HCT116 (cell line): ENCODE results near the gene MOGAT3. TPM values are rescaled to one million over a fixed set of nuclear protein-coding genes. Genes with fewer than 3 reads are reported as not detected.

ENCODE experiments used
- ATAC-seq: fragments of 200-7000 bp; cut with Tn5 transposase; 2 replicates; pipeline ENCODE4 v1.9.1; 2020; ENCODE audit warnings: mild to moderate bottlenecking, moderate library complexity
- BruUV-seq: library from RNA; stranded (reverse); fragments of 400-500 nt; replicated peaks from 2 replicates; lab custom pipeline; 2021; lab: Mats Ljungman, UMichigan
- CTCF ChIA-PET: fragments of 300-600 bp; sonication (Branson Sonifier 250); formaldehyde crosslinking; loops from one replicate; lab custom pipeline; 2021; ENCODE audit warnings: antibody characterized with exemption; lab: Charles Lee
- POLR2A ChIA-PET: fragments of 300-600, 350-600 bp; sonication (Branson Sonifier 250); formaldehyde crosslinking; loops from one replicate; lab custom pipeline; 2021; ENCODE audit warnings: antibody characterized with exemption; lab: Charles Lee
- RAD21 ChIA-PET, 2 experiments: fragments of 300-600 bp; sonication (Branson Sonifier 250); formaldehyde crosslinking; loops; one replicate each; lab custom pipeline; 2023; ENCODE audit warnings: low total read pairs in 2 of 2; ENCODE audit not compliant: uncharacterized antibody in 2 of 2, unreplicated experiment in 2 of 2, low non-redundant PET in 1 of 2; lab: Charles Lee
- DNase-seq: peaks from one replicate; pipeline ENCODE4 v3.0.0-alpha.2; 2010; ENCODE audit warnings: low read depth, low spot score
- H2AFZ ChIP-seq: fragments of 200-600 bp; shearing (Covaris generic), sonication (generic); 2 replicates; pipeline ENCODE4 v1.6.1; 2017; ENCODE audit warnings: low read depth, mixed run types, mixed read lengths, antibody characterized with exemption, low read length; ENCODE audit not compliant: poor library complexity, severe bottlenecking
- H3K27ac ChIP-seq: 2 replicates; pipeline ENCODE4 v1.5.1; 2012; ENCODE audit warnings: low read depth, low read length
- H3K27me3 ChIP-seq: fragments of 200-600 bp; sonication (generic); 2 replicates; pipeline ENCODE4 v1.6.1; 2016; ENCODE audit warnings: mixed run types, low read length, mixed read lengths; ENCODE audit not compliant: insufficient read depth
- H3K36me3 ChIP-seq, 2 experiments: fragments of 200-500 bp in 1 of 2; fragments of 200-600 bp in 1 of 2; sonication (Bioruptor generic) in 1 of 2; sonication (generic) in 1 of 2; 2 replicates each; pipeline versions ENCODE4 v1.5.1 to v1.6.1; 2014 to 2016; ENCODE audit warnings: low read length in 2 of 2, inconsistent platforms in 1 of 2, mixed read lengths in 1 of 2, mixed run types in 1 of 2; ENCODE audit not compliant: insufficient read depth in 2 of 2, control insufficient read depth in 1 of 2
- H3K4me1 ChIP-seq, 2 experiments: fragments of 200-600 bp in 1 of 2; sonication (generic) in 1 of 2; 2 replicates each; pipeline versions ENCODE4 v1.5.1 to v1.6.1; 2012 to 2017; ENCODE audit warnings: low read length in 2 of 2, inconsistent platforms in 1 of 2, mild to moderate bottlenecking in 1 of 2, mixed read lengths in 1 of 2, mixed run types in 1 of 2, moderate library complexity in 1 of 2; ENCODE audit not compliant: insufficient read depth in 2 of 2, control insufficient read depth in 1 of 2
- H3K4me2 ChIP-seq: fragments of 200-600 bp; sonication (generic); 2 replicates; pipeline ENCODE4 v1.6.1; 2017; ENCODE audit warnings: mixed run types, low read length, mixed read lengths
- H3K4me3 ChIP-seq, 2 experiments: fragments of 200-600 bp in 1 of 2; sonication (generic) in 1 of 2; replicated peaks in 1 of 2; 2 replicates each; pipeline ENCODE4 v1.5.1; 2011 to 2016; ENCODE audit warnings: low read length in 2 of 2, control low read depth in 1 of 2, low read depth in 1 of 2, mild to moderate bottlenecking in 1 of 2, mixed read lengths in 1 of 2, mixed run types in 1 of 2
- H3K79me2 ChIP-seq: fragments of 200-600 bp; sonication (generic); 2 replicates; pipeline ENCODE4 v1.6.1; 2017; ENCODE audit warnings: mild to moderate bottlenecking, mixed run types, low read length, moderate library complexity, mixed read lengths; ENCODE audit not compliant: insufficient read depth
- H3K9ac ChIP-seq: fragments of 200-600 bp; sonication (generic); 2 replicates; pipeline ENCODE4 v1.6.1; 2016; ENCODE audit warnings: low read length, mixed read lengths
- H3K9me2 ChIP-seq: fragments of 200-600 bp; sonication (generic), shearing (Covaris generic); 2 replicates; pipeline ENCODE4 v1.6.1; 2017; ENCODE audit warnings: mixed run types, mild to moderate bottlenecking, moderate library complexity; ENCODE audit not compliant: insufficient read depth
- H3K9me3 ChIP-seq, 2 experiments: fragments of 200-500 bp in 1 of 2; fragments of 200-600 bp in 1 of 2; sonication (Bioruptor generic) in 1 of 2; sonication (generic) in 1 of 2; 2 replicates each; pipeline ENCODE4 v1.6.1; 2014 to 2017; ENCODE audit warnings: low read length in 2 of 2, mixed read lengths in 2 of 2, inconsistent platforms in 1 of 2, low read depth in 1 of 2, mild to moderate bottlenecking in 1 of 2, mixed run types in 1 of 2, moderate library complexity in 1 of 2; ENCODE audit not compliant: control insufficient read depth in 1 of 2, insufficient read depth in 1 of 2
- H4K20me1 ChIP-seq: fragments of 200-600 bp; sonication (generic), shearing (Covaris generic); 2 replicates; pipeline ENCODE4 v1.6.1; 2017; ENCODE audit warnings: mixed run types, mild to moderate bottlenecking, moderate library complexity; ENCODE audit not compliant: insufficient read depth
- CEBPB ChIP-seq: IDR thresholded peaks from 2 replicates; pipeline ENCODE4 v1.6.1; 2012; ENCODE audit warnings: low read depth
- CTCF ChIP-seq, 3 experiments: fragments of 200-600 bp in 1 of 3; sonication (generic) in 1 of 3; IDR thresholded peaks in 2 of 3; conservative IDR thresholded peaks in 1 of 3; 2 replicates each; pipeline ENCODE4 v1.5.1; 2012 to 2017; ENCODE audit warnings: low read depth in 2 of 3, low read length in 2 of 3, antibody characterized with exemption in 1 of 3, borderline replicate concordance in 1 of 3, control low read depth in 1 of 3, mild to moderate bottlenecking in 1 of 3, mixed read lengths in 1 of 3, mixed run types in 1 of 3, moderate library complexity in 1 of 3; ENCODE audit not compliant: insufficient read depth in 1 of 3
- FOSL1 ChIP-seq: IDR thresholded peaks from 2 replicates; pipeline ENCODE4 v1.6.1; 2012; ENCODE audit warnings: low read depth
- JUND ChIP-seq: IDR thresholded peaks from 2 replicates; pipeline ENCODE4 v1.6.1; 2012
- POLR2AphosphoS5 ChIP-seq: IDR thresholded peaks from 2 replicates; pipeline ENCODE4 v1.6.1; 2011; ENCODE audit warnings: mild to moderate bottlenecking, low read depth, low read length, moderate library complexity
- SRF ChIP-seq: IDR thresholded peaks from 2 replicates; pipeline ENCODE4 v1.6.1; 2012; ENCODE audit warnings: low read depth
- TCF7L2 ChIP-seq: IDR thresholded peaks from 2 replicates; pipeline ENCODE4 v1.7.0; 2011; ENCODE audit warnings: borderline replicate concordance, inconsistent platforms; ENCODE audit not compliant: insufficient read depth, insufficient read length; ENCODE audit errors: extremely low read depth
- YY1 ChIP-seq: IDR thresholded peaks from 2 replicates; pipeline ENCODE4 v1.6.1; 2011; ENCODE audit warnings: low read length, low read depth, moderate library complexity, mild to moderate bottlenecking; ENCODE audit not compliant: insufficient replicate concordance; ENCODE audit errors: extremely low read depth
- ZNF274 ChIP-seq: fragments of 200-500 bp; sonication (Bioruptor generic); IDR thresholded peaks from 2 replicates; pipeline ENCODE4 v1.6.1; 2014; ENCODE audit warnings: mild to moderate bottlenecking, low read depth, low read length, inconsistent platforms
- intact Hi-C: fragments of 100-400 bp; cut with micrococcal nuclease; formaldehyde crosslinking; loops from 2 replicates; pipeline ENCODE4 v1.10.0; 2022
- total RNA-seq: library from RNA; stranded (reverse); gene quantifications from one replicate; pipeline ENCODE4 v1.2.1, GENCODE V29; 2021; ENCODE audit not compliant: unreplicated experiment
- TF ChIP-seq, protein P1 (sequence below): IDR thresholded peaks from 2 replicates; pipeline ENCODE4 v1.6.1; 2012; ENCODE audit warnings: low read depth
- TF ChIP-seq, protein P2 (sequence below): IDR thresholded peaks from 2 replicates; pipeline ENCODE4 v1.6.1; 2012

Gene MOGAT3
- total RNA-seq, 1 experiment from 2014 or later: not detected

DNA sequence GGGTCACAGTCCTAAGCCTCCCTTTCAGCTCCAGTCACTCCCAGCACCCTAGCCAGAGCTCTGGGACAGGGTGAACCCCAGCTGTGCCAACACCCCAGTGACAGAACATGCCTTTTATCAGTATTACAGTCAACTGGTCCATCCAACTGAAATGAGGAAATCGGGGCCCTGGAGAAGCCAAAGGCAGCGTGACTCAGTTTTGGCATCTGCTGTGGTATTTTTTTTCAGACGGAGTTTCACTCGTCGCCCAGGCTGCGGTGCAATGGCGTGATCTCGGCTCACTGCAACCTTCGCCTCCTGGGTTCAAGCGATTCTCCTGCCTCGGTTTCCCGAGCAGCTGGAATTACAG is 40.2 kb upstream of the MOGAT3 start:
- POLR2A ChIA-PET: no interaction called here
- no peak overlapping the region for H3K4me2 ChIP-seq

More for the DNA sequence above, 40.2 kb upstream of the MOGAT3 start:
- CTCF ChIA-PET: no interaction called here
- Histone ChIP-seq H2AFZ (no peak overlapping the region), H3K9ac (no peak overlapping the region), H3K4me3 (no peak overlapping the region), H3K27me3 (no peaks in the 10 kb centered on the region)
- no peak for TF ChIP-seq POLR2AphosphoS5
- TF ChIP-seq ZNF274: no peak
- TF ChIP-seq CEBPB: no peak
- TF ChIP-seq, protein P1, sequence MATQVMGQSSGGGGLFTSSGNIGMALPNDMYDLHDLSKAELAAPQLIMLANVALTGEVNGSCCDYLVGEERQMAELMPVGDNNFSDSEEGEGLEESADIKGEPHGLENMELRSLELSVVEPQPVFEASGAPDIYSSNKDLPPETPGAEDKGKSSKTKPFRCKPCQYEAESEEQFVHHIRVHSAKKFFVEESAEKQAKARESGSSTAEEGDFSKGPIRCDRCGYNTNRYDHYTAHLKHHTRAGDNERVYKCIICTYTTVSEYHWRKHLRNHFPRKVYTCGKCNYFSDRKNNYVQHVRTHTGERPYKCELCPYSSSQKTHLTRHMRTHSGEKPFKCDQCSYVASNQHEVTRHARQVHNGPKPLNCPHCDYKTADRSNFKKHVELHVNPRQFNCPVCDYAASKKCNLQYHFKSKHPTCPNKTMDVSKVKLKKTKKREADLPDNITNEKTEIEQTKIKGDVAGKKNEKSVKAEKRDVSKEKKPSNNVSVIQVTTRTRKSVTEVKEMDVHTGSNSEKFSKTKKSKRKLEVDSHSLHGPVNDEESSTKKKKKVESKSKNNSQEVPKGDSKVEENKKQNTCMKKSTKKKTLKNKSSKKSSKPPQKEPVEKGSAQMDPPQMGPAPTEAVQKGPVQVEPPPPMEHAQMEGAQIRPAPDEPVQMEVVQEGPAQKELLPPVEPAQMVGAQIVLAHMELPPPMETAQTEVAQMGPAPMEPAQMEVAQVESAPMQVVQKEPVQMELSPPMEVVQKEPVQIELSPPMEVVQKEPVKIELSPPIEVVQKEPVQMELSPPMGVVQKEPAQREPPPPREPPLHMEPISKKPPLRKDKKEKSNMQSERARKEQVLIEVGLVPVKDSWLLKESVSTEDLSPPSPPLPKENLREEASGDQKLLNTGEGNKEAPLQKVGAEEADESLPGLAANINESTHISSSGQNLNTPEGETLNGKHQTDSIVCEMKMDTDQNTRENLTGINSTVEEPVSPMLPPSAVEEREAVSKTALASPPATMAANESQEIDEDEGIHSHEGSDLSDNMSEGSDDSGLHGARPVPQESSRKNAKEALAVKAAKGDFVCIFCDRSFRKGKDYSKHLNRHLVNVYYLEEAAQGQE: no peak
- no peak for TF ChIP-seq JUND
- TF ChIP-seq CTCF (IDR thresholded peaks at IDR 0.05 in 2 of 3, conservative IDR thresholded peaks at IDR 0.05 in 1 of 3; ENCODE audit: borderline replicate concordance in 1 of 3, insufficient read depth in 1 of 3, low read depth in 2 of 3, low read length in 2 of 3): no peak
- TF ChIP-seq YY1: no peak
- no peak for TF ChIP-seq TCF7L2
- TF ChIP-seq, protein P2, sequence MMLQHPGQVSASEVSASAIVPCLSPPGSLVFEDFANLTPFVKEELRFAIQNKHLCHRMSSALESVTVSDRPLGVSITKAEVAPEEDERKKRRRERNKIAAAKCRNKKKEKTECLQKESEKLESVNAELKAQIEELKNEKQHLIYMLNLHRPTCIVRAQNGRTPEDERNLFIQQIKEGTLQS: no peak
- TF ChIP-seq SRF: no peak
- TF ChIP-seq FOSL1: no peak
- TF ChIP-seq, all 23 proteins: peak for 0
- no peaks in the 10 kb centered on the region for H3K9me2 ChIP-seq
- intact Hi-C loops: no loop called here
- no peak overlapping the region for H3K27ac ChIP-seq
- no TSS peak for BruUV-seq
- peaks cover 5 to 9% of the 10 kb centered on the region in 2 experiments; a peak in 2 of 4 replicates for H3K36me3 ChIP-seq
- no peaks in the 10 kb centered on the region for H4K20me1 ChIP-seq
- ATAC-seq (no peak), DNase-seq (no peak)
- RAD21 ChIA-PET: no interaction called here
- H3K4me1 ChIP-seq: peaks cover 14 to 22% of the 10 kb centered on the region in 2 experiments
- no peaks in the 10 kb centered on the region for H3K9me3 ChIP-seq
- peaks cover 36% of the 10 kb centered on the region for H3K79me2 ChIP-seq
